SHP77 treated with DMSO at 0.1 percent for 48 hours (cell line): ENCODE results near the gene ZNF155.
"Not testable (repeated sequence)": the region's sequence is repeated elsewhere in the genome, so short reads cannot be mapped to it uniquely, and the experiment has no call there.

Experiments used
- DNase-seq: peaks from one replicate; lab custom pipeline; 2025; lab: John Stamatoyannopoulos, UW

Gene ZNF155

GRCh38 chr19:43983912-43984686 lies at the start of gene ZNF155:
TSS of gene ZNF155 (plus strand) at chr19:43984188. CDS start at chr19:43988544, 4,356 bp downstream.
- peak; percentile 92 for DNase-seq

GRCh38 chr19:43934985-43935708 lies 48.8 kb upstream of the ZNF155 start, which contains the start of gene ZNF45:
TSS of gene ZNF45 (minus strand) at chr19:43935282. CDS start at chr19:43922185, 13,097 bp downstream.
- DNase-seq = peak; percentile 74

- no peak for DNase-seq
These were observed 47.8 kb upstream of the ZNF155 start for GRCh38 chr19:43936188-43936587.

- DNase-seq = no peak
These were observed 44.3 kb upstream of the ZNF155 start for GRCh38 chr19:43939557-43940260.

- no peak for DNase-seq
These were observed 43.3 kb upstream of the ZNF155 start for GRCh38 chr19:43940719-43941118.

- DNase-seq = no peak
These were observed 42.8 kb upstream of the ZNF155 start for GRCh38 chr19:43941209-43941608.

GRCh38 chr19:43947412-43947811 lies 36.6 kb upstream of the ZNF155 start:
- not testable (repeated sequence) for DNase-seq

- DNase-seq = not testable (repeated sequence)
These were observed 34.2 kb upstream of the ZNF155 start for GRCh38 chr19:43949803-43950202.

GRCh38 chr19:43950834-43951645 lies 32.9 kb upstream of the ZNF155 start, which contains the start of gene ZNF221:
TSS of gene ZNF221 (plus strand) at chr19:43951228. CDS start at chr19:43962727, 11,499 bp downstream.
- peak; percentile 90 for DNase-seq

GRCh38 chr19:43956827-43957226 lies 27.2 kb upstream of the ZNF155 start:
- no peak for DNase-seq

- DNase-seq = no peak
These were observed 26.1 kb upstream of the ZNF155 start for GRCh38 chr19:43957891-43958290.

- no peak for DNase-seq
These were observed 23.6 kb upstream of the ZNF155 start for GRCh38 chr19:43960411-43960810.

- DNase-seq = no peak
These were observed 17.8 kb upstream of the ZNF155 start for GRCh38 chr19:43966079-43966694.

- no peak for DNase-seq
These were observed 7.3 kb upstream of the ZNF155 start for GRCh38 chr19:43976732-43977131.

- no peak for DNase-seq
These were observed 460 bp upstream of the ZNF155 start for GRCh38 chr19:43983544-43983911.

- DNase-seq = no peak
These were observed 656 bp downstream of the ZNF155 start for GRCh38 chr19:43984687-43985000.

GRCh38 chr19:43997631-43998290 lies 13.8 kb downstream of the ZNF155 start:
- DNase-seq = no peak

GRCh38 chr19:44002212-44002565 lies 18.2 kb downstream of the ZNF155 start:
- no peak for DNase-seq

GRCh38 chr19:44002566-44003460 lies 18.8 kb downstream of the ZNF155 start, which contains the start of gene ZNF230:
TSS of gene ZNF230 (plus strand) at chr19:44002957. CDS start at chr19:44007079, 4,122 bp downstream.
- DNase-seq = peak; percentile 80
